ENCODE data around the gene MEAK7.
A peak's percentile ranks its signal among the peaks of the same experiment; 100 is the strongest.

The MEAK7 gene

DNA sequence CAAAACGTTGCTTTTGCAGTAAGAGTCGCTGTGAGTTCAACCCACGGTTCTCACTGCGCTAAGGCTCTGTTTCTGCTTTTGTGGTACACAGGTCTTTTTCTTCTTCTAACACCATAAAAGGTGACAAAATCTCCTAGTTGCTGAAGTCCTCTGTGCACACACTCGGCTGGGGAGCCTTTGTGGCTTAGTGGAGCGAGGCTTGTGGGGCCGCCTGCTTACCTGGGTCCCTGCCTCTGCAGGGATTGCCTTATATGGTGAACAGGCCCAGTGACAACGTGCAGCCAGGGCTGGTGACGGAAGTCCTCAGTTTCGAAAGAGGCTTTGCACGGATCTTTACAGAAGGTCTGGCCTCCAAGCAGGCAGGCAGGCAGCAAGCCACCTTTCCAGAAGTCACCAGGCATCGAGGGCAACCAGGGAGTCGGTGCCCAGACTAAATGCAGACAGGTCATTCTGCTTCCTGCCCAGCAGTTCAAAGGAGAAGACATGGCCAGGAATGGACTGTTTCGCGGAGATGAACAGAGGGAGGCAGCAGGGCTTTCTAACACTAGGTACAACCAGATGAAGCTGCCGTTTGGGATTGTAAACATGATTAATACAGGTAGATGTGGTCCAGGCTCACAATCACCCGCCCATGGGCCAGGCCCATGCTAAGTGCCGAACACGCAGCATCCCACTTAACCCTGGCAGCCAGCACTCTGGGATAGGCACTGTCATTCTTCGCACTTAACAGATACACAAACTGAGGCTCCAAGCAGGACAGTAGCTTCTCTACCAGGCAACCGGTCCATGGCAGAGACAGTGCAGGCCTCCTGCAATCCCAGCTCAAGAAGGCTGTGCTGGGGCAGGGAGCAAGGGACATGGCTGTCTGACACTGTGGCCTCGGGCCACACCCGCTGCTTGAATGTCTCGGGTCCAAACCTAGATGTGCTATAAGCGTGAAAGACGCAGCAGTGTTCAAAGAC, 10.7 kb upstream of the MEAK7 start:
- no peak for TF ChIP-seq SUZ12 (IDR thresholded peaks at IDR 0.05; ENCODE audit: extremely low read depth, insufficient read depth, insufficient read length)
- no peak for TF ChIP-seq ZNF274 (IDR thresholded peaks at IDR 0.05; ENCODE audit: low read depth, low read length)
- TF ChIP-seq YY1 (IDR thresholded peaks at IDR 0.05; ENCODE audit: insufficient read depth, insufficient read length), result no peak
- Histone ChIP-seq H3K4me1 (ENCODE audit: insufficient read depth, insufficient read length) (peaks cover 12% of the 10 kb centered on the region), H3K4me3 (ENCODE audit: insufficient read length, low read depth) (no peak overlapping the region), H3K9me3 (ENCODE audit: insufficient read depth, low read length) (no peaks in the 10 kb centered on the region), H3K36me3 (ENCODE audit: insufficient read depth, insufficient read length, low read length) (no peaks in the 10 kb centered on the region), H3K27me3 (ENCODE audit: insufficient read depth, insufficient read length) (no peaks in the 10 kb centered on the region), H3K9ac (ENCODE audit: insufficient read length, low read depth) (no peak overlapping the region)
- DNase-seq (ENCODE audit: low read depth, low spot score), result no peak

DNA sequence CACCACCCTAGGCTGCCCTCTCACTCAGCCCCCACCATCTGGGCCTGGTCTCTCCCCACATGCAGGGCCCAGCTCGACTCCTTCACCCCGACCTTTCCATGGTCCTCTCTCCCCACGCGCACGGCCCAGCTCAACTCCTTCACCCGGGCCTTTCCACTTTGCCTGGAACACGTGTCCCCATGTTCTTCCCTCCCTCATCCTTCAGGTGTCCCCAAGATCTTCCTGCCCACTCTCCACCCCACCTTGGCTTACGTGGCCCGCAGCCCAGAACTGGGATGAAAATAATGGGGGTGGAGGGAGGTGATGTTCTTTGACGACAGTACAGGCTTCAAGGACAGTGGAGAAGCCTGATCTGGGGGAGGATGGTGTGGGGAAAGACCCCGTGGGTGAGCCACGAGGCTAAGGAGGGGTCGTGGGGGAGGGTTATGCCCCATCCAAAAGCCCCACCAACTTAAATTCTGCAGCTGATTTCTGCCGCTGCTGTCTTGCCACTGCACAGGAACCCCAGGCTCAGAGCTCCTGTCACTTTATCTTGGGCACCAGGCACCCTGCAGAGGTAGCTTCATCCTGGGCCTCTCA, 9.9 kb upstream of the MEAK7 start:
- DNase-seq (ENCODE audit: low read depth, low spot score), result no peak
- TF ChIP-seq ZNF274 (IDR thresholded peaks at IDR 0.05; ENCODE audit: low read depth, low read length), result no peak
- TF ChIP-seq YY1 (IDR thresholded peaks at IDR 0.05; ENCODE audit: insufficient read depth, insufficient read length), result no peak
- no peak for TF ChIP-seq SUZ12 (IDR thresholded peaks at IDR 0.05; ENCODE audit: extremely low read depth, insufficient read depth, insufficient read length)
- no peak overlapping the region for H3K4me3 ChIP-seq (ENCODE audit: insufficient read length, low read depth)
- H3K9me3 ChIP-seq (ENCODE audit: insufficient read depth, low read length), result no peaks in the 10 kb centered on the region
- H3K4me1 ChIP-seq (ENCODE audit: insufficient read depth, insufficient read length), result peaks cover 15% of the 10 kb centered on the region
- H3K27me3 ChIP-seq (ENCODE audit: insufficient read depth, insufficient read length), result no peaks in the 10 kb centered on the region
- H3K9ac ChIP-seq (ENCODE audit: insufficient read length, low read depth), result no peak overlapping the region
- no peaks in the 10 kb centered on the region for H3K36me3 ChIP-seq (ENCODE audit: insufficient read depth, insufficient read length, low read length)

DNA sequence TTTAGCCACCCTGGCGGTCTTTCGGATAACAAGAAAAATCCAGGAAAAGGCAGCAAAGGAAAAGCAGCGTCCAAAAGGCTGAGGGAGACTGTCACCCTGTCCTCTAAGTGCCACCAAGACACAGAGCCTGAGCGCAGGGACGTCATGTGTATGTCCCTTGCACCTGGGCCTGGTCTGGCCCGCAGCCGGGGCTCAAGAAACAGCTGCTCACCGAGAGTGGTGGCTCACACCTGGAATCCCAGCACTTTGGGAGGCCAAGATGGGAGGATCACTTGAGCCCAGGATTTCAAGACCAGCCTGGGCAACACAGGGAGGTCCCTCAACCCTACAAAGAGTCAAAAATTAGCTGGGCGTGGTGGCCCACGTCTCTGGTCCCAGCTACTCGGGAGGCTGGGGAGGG, 9.2 kb upstream of the MEAK7 start:
- no peak for DNase-seq (ENCODE audit: low read depth, low spot score)
- Histone ChIP-seq H3K27me3 (ENCODE audit: insufficient read depth, insufficient read length) (no peaks in the 10 kb centered on the region), H3K4me3 (ENCODE audit: insufficient read length, low read depth) (no peak overlapping the region), H3K9ac (ENCODE audit: insufficient read length, low read depth) (no peak overlapping the region), H3K4me1 (ENCODE audit: insufficient read depth, insufficient read length) (peaks cover 14% of the 10 kb centered on the region), H3K9me3 (ENCODE audit: insufficient read depth, low read length) (no peaks in the 10 kb centered on the region), H3K36me3 (ENCODE audit: insufficient read depth, insufficient read length, low read length) (no peaks in the 10 kb centered on the region)
- TF ChIP-seq ZNF274 (IDR thresholded peaks at IDR 0.05; ENCODE audit: low read depth, low read length) (no peak), YY1 (IDR thresholded peaks at IDR 0.05; ENCODE audit: insufficient read depth, insufficient read length) (no peak), SUZ12 (IDR thresholded peaks at IDR 0.05; ENCODE audit: extremely low read depth, insufficient read depth, insufficient read length) (no peak)

DNA sequence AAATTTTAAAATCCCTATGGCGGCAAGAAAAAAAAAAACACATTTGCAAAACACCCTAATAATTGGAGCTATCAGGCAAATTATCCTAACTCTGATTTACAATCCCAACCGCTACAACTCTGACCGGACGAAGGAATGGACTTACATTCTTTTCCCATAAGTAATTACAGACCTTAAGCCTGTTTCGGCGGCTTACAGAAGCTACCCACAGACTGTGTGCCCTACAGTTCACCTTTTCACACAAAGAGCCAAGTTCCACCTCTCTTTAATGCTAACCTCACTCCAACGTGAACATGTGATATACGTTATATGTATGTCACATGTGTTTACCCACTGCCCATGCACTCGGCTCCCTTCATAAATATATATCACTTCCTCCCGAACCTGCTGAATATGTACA, 8.7 kb upstream of the MEAK7 start:
- H3K4me1 ChIP-seq (ENCODE audit: insufficient read depth, insufficient read length), result peaks cover 14% of the 10 kb centered on the region
- DNase-seq (ENCODE audit: low read depth, low spot score), result no peak
- H3K4me3 ChIP-seq (ENCODE audit: insufficient read length, low read depth), result no peak overlapping the region
- no peak for TF ChIP-seq YY1 (IDR thresholded peaks at IDR 0.05; ENCODE audit: insufficient read depth, insufficient read length)
- TF ChIP-seq SUZ12 (IDR thresholded peaks at IDR 0.05; ENCODE audit: extremely low read depth, insufficient read depth, insufficient read length), result no peak
- TF ChIP-seq ZNF274 (IDR thresholded peaks at IDR 0.05; ENCODE audit: low read depth, low read length), result no peak
- no peaks in the 10 kb centered on the region for H3K9me3 ChIP-seq (ENCODE audit: insufficient read depth, low read length)
- H3K36me3 ChIP-seq (ENCODE audit: insufficient read depth, insufficient read length, low read length), result no peaks in the 10 kb centered on the region
- H3K27me3 ChIP-seq (ENCODE audit: insufficient read depth, insufficient read length), result no peaks in the 10 kb centered on the region
- no peak overlapping the region for H3K9ac ChIP-seq (ENCODE audit: insufficient read length, low read depth)

DNA sequence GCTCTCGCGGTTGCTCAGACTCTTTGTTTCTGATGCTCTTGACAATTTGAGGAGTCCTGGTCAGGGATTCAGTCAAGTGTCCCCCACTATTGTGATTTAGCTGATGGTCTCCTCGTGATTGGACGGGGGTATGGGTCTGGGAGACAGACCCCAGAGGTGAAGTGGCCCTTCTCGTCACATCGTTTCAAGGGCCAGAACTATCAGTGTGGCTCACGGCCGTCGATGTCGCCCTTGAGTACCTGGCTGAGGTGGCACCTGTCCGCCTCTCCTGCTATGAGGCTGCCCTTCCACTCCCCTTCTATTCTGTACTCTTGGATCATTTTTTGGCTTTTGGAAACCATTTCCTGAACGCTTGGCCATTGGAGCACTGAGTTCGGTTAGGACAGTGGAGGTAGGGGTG, 7.4 kb upstream of the MEAK7 start:
- H3K4me1 ChIP-seq (ENCODE audit: insufficient read depth, insufficient read length), result peaks cover 17% of the 10 kb centered on the region
- no peaks in the 10 kb centered on the region for H3K36me3 ChIP-seq (ENCODE audit: insufficient read depth, insufficient read length, low read length)
- TF ChIP-seq ZNF274 (IDR thresholded peaks at IDR 0.05; ENCODE audit: low read depth, low read length) (no peak), SUZ12 (IDR thresholded peaks at IDR 0.05; ENCODE audit: extremely low read depth, insufficient read depth, insufficient read length) (no peak), YY1 (IDR thresholded peaks at IDR 0.05; ENCODE audit: insufficient read depth, insufficient read length) (no peak)
- H3K27me3 ChIP-seq (ENCODE audit: insufficient read depth, insufficient read length), result no peaks in the 10 kb centered on the region
- DNase-seq (ENCODE audit: low read depth, low spot score), result no peak
- H3K9ac ChIP-seq (ENCODE audit: insufficient read length, low read depth), result no peak overlapping the region
- no peaks in the 10 kb centered on the region for H3K9me3 ChIP-seq (ENCODE audit: insufficient read depth, low read length)
- H3K4me3 ChIP-seq (ENCODE audit: insufficient read length, low read depth), result no peak overlapping the region

DNA sequence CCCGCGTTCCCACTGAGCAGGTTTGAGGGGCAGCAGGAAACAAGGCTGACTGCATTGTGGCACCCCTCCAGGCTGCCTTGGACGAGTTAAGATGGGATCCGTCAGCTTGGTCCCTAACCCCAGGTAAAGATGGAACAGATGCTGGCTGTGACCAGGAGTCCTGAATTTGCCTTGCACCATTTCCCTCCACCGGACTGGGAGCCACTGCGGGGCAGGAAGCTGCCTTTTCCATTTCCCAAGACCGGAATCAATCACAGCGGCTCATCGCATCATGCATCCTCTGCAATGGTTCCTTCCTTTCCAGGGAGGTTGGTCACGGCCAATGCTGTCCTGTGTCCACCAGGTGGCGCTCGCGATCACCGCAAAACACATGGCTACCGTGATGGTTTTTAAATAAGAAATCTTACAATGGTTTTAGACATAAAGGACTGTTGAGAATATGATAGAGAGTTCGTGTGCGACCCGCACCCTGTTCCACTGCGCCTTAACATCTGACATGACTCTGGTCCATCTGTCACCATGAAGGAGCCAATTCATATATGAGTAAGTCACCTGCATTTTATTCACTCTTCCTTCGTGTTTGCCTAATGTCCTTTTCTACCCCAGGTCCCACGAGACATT, 6.8 kb upstream of the MEAK7 start:
- H3K4me1 ChIP-seq (ENCODE audit: insufficient read depth, insufficient read length), result peaks cover 17% of the 10 kb centered on the region
- H3K9ac ChIP-seq (ENCODE audit: insufficient read length, low read depth), result peak overlapping the region; percentile 59
- no peaks in the 10 kb centered on the region for H3K36me3 ChIP-seq (ENCODE audit: insufficient read depth, insufficient read length, low read length)
- DNase-seq (ENCODE audit: low read depth, low spot score), result peak; percentile 72
- TF ChIP-seq SUZ12 (IDR thresholded peaks at IDR 0.05; ENCODE audit: extremely low read depth, insufficient read depth, insufficient read length) (no peak), YY1 (IDR thresholded peaks at IDR 0.05; ENCODE audit: insufficient read depth, insufficient read length) (no peak), ZNF274 (IDR thresholded peaks at IDR 0.05; ENCODE audit: low read depth, low read length) (no peak)
- no peaks in the 10 kb centered on the region for H3K27me3 ChIP-seq (ENCODE audit: insufficient read depth, insufficient read length)
- H3K4me3 ChIP-seq (ENCODE audit: insufficient read length, low read depth), result no peak overlapping the region
- H3K9me3 ChIP-seq (ENCODE audit: insufficient read depth, low read length), result no peaks in the 10 kb centered on the region

Measured in NT2/D1 (cell line).